Activated effector memory CD4-positive, alpha-beta T cell treated with anti-CD3 and anti-CD28 coated beads, Interleukin-2, amount 50 U/mL, for 16 hours (primary cell): ENCODE results near the gene FBXW11.
"Not testable (repeated sequence)": the region's sequence is repeated elsewhere in the genome, so short reads cannot be mapped to it uniquely, and the experiment has no call there.

ENCODE experiments used
- DNase-seq: peaks from one replicate; pipeline ENCODE4 v3.0.0-alpha.2; 2020

The FBXW11 gene

DNA sequence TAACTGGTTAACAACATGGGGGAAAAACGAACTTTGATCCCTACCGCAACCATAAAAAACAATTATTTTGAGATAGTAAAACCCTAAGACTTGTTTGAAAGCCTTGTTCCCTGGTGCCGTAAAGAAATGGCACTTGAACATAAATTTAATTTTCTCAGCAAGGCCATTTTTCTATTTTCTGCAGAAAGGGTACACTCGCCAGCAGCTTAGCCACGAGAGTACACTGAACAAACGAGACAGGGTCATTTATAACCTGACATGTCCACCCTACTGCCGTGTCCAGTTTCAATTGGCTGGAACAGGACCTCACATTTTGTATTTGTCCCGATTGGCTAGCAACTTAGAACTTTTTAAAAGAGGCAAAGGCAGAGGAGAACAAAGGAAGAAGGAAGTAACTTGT is 26.8 kb downstream of the FBXW11 start:
- no peak for DNase-seq

- DNase-seq = no peak
These were observed 27.9 kb downstream of the FBXW11 start for GRCh38 chr5:171978519-171978918.

- DNase-seq = no peak
These were observed 28.4 kb downstream of the FBXW11 start for GRCh38 chr5:171978016-171978415.

GRCh38 chr5:171977244-171977950 is 29.0 kb downstream of the FBXW11 start:
- DNase-seq = not testable (repeated sequence)

- DNase-seq = no peak
These were observed 30.4 kb downstream of the FBXW11 start for GRCh38 chr5:171975877-171976667.

GRCh38 chr5:171975262-171975876 is 31.1 kb downstream of the FBXW11 start:
- no peak for DNase-seq

DNA sequence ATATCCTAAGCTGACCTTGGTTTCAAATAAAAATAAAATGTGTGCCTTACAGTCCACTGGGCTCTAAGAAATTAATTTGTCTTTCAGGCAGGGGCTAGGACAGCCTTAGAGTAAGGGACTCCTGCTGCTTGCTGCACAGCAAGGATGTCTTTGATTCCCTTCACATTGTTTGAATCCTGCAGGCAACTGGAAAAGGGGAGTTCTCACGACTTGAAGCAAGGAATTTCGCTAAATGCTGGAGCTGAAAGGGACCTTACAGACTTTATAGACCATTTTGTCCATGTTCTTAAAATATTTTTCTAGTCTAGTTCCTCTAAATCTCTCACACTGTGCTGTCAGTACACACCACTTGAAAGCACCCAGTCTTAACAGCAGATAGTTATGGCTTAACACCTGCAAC is 35.6 kb downstream of the FBXW11 start:
- no peak for DNase-seq

- no peak for DNase-seq
These were observed 37.1 kb downstream of the FBXW11 start for GRCh38 chr5:171969288-171969880.

GRCh38 chr5:171968531-171968930 is 37.9 kb downstream of the FBXW11 start:
- no peak for DNase-seq

DNA sequence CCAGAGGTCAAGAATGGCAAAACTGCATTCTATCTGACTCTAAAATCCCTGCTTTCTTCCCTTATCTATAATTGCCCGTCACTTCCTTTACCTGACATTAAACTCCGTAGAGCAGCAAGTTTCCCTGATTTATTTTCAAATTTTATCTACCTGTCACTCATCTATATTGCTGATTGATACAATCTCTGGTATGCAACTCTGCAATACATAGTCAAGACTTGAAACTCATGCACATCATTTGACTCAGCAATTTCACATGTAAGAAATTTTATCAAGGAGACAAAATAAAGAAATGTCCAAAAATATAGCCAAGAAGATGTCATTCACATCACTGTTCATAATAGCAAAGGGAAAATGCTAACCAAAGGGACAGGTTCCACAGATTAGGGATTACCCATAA is 39.5 kb downstream of the FBXW11 start:
- DNase-seq = no peak

DNA sequence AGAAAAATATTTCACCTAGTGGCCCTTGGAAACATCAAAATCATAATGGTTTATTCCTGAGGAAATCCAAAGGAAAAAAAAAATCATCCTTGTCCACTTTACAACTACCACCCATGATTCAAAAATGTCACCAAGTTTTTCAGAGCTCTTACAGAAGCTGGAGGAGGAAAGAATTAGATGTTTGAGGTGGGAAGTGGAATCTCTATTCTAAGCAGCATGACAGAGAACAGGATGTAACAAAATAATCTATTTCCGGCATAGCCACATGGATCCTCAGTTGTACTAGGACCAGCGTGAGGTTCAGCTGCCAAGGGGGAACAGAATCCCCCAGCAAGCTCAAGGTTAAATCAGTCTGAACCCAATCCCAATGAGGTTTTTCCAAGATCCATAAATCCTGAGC is 40.2 kb downstream of the FBXW11 start:
- no peak for DNase-seq

DNA sequence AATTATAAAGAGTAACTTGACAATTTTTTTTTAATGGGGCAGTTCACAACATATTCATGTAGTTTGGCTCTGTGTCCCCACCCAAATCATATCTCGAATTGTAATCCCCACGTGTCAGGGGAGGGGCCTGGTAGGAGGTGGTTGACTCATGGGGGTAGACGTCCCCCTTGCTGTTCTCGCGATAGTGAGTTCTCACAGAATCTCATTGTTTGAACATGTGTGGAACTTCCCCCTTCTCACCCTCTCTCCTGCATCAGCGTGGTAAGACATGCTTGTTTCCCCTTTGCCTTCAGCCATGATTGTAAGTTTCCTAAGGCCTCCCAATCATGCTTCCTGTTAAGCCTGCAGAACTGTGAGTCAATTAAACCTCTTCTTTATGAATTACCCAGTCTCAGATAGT is 40.7 kb downstream of the FBXW11 start:
- DNase-seq = peak; percentile 64

- no peak for DNase-seq
These were observed 43.0 kb downstream of the FBXW11 start for GRCh38 chr5:171963416-171963815.

DNA sequence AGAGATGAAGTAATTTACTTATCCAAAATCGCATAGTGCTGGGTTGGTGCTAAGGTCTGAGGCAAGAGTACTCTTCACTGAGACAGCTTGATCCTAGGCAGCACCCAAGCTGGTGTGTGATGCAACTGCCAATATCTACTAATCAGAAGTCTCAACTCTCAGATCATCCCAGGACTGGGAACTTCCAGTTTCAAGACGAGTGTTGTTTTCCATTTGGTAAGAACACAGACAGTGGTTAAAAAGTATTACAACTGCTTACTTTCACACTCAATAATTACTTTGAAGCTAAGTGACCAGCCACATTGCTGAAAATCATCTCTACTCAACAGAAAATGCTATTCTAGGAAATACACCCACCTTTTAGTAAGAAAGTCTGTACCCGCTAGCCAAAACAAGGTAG is 45.3 kb downstream of the FBXW11 start:
- peak; percentile 65 for DNase-seq

DNA sequence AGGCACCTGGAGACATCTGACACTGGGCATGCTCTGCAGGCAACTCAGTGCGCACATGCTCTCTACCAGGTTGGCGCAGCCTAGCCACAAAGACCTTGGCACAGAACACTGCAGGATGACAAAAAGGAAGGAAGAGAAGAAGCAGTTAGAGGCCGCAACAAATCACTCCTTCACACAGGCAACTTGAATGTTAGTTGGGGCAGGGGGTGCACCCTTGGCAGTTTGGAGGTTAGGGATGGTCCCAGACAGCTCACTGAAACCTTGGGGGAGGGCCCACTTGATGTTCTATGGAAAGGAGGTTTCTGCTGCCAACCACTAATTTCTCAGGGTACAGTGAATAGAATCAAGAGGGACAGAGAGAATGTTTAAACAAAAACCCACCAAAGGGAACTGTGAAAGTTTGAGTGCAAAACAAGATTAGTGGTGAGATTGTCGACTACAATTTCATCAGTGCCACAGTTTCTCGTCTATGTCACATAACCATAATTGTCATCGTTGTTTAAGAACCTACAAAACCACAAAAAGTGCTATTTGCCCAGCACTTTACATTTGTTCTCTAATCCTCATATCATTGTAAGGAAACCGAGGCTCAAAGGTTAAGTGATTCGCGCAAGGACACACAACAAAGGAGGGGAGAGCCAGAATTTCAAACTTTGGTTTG is 48.7 kb downstream of the FBXW11 start:
- peak; percentile 66 for DNase-seq

DNA sequence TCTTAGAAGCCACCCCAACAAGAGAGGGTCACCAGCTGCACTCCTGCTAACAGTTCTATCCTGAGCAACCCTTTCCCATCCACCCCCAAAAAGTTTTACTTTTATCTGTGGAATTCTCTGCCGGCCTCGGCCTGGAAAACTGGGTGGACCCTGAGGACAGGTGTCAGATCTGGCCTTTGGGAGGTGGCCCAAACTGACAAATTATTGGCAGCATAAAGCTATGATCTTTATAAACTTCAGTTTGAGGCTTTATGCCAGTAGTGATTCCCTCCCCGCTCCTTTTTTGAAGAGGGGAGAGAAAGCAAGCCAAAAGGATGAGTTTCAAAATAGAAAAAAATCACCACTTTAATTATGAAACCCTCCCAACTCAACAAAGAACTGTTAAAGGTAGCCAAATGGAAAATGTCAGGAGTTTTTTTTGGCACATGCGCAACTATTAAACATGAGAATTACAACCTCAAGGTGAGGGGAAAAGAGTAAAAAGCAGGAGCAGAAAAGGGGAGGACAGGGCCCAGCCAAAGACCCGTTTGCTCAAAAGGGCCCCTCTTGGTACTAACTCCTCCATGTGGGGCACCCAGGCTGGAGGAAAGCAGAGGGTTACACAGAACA is 49.4 kb downstream of the FBXW11 start:
- no peak for DNase-seq

DNA sequence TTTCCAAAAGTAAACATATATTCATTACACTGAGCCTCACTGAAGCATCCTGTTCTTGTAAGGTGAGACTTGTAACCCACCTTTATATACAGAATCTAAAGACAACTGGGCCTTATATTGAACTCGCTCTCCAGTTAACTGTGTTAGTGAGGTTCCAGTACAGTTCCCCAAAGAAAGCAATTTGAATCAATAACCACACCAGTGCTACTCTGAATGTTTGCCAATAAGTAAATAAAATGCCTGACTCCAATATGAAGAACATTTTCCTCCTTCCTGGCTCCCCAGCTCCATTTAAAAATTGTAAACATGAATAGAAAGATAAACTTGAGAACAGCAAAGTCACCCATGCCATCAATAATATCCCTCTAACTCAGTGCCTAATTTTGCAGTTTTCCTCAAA is 50.1 kb downstream of the FBXW11 start:
- DNase-seq = no peak

GRCh38 chr5:171955761-171956160 is 50.7 kb downstream of the FBXW11 start:
- no peak for DNase-seq

GRCh38 chr5:171954721-171955120 is 51.7 kb downstream of the FBXW11 start:
- no peak for DNase-seq

GRCh38 chr5:171953860-171954701 is 52.4 kb downstream of the FBXW11 start:
- no peak for DNase-seq

DNA sequence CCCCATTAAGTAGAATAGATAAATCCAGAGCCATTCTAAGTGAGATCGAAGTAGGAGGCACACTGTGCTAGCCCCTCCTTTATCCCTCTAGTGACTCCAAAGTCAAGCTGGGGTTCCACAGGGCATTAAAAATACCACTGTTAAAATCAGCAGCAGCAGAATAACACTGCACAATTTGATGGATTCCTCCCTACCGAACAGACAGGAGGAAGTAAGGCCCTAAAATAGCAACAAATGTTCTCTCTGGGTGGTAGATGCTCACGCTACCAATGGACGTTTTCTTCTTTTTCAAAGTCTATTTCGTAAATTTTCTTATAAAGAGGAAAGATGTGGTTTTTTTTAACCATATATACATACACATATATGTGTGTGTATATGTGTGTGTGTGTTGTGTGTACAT is 54.4 kb downstream of the FBXW11 start:
- DNase-seq = no peak

GRCh38 chr5:171951218-171951617 is 55.2 kb downstream of the FBXW11 start:
- no peak for DNase-seq
